Activated CD4-positive, alpha-beta T cell treated with anti-CD3 and anti-CD28 coated beads, Interleukin-10, Interleukin-2, amounts not matched to agents 100 ng/mL and 50 ng/mL, durations not matched to agents 16 hours and 8 hours (primary cell): ENCODE measurements around the gene DDX49.
"Not testable (repeated sequence)": the region's sequence is repeated elsewhere in the genome, so short reads cannot be mapped to it uniquely, and the experiment has no call there.

Experiments
- DNase-seq: peaks from one replicate; pipeline ENCODE4 v3.0.0-alpha.2; 2020

The DDX49 gene

GRCh38 chr19:18895824-18896341 lies 23.6 kb upstream of the DDX49 start, which contains the start of gene CERS1:
CERS1 (minus strand) TSS chr19:18896158; CDS start chr19:18896072, 86 bp downstream.
- no peak for DNase-seq

- DNase-seq, result no peak
Observed at GRCh38 chr19:18896421-18896841, 23.1 kb upstream of the DDX49 start.

GRCh38 chr19:18897094-18898029 lies 22.2 kb upstream of the DDX49 start:
- no peak for DNase-seq

GRCh38 chr19:18898081-18898606 lies 21.4 kb upstream of the DDX49 start:
- DNase-seq, result no peak

GRCh38 chr19:18898607-18899408 lies 20.7 kb upstream of the DDX49 start:
- no peak for DNase-seq

- no peak for DNase-seq
Observed at GRCh38 chr19:18899624-18900560, 19.6 kb upstream of the DDX49 start.

- no peak for DNase-seq
Observed at GRCh38 chr19:18900700-18901481, 18.6 kb upstream of the DDX49 start.

GRCh38 chr19:18901491-18901890 lies 18.0 kb upstream of the DDX49 start:
- DNase-seq, result no peak

GRCh38 chr19:18902519-18902918 lies 17.0 kb upstream of the DDX49 start:
- DNase-seq, result not testable (repeated sequence)

GRCh38 chr19:18903156-18904037 lies 16.1 kb upstream of the DDX49 start:
- DNase-seq, result no peak

- no peak for DNase-seq
Observed at GRCh38 chr19:18904334-18905057, 15.0 kb upstream of the DDX49 start.

GRCh38 chr19:18905058-18905456 lies 14.5 kb upstream of the DDX49 start:
- no peak for DNase-seq

GRCh38 chr19:18905513-18906236 lies 13.8 kb upstream of the DDX49 start:
- DNase-seq, result no peak

- no peak for DNase-seq
Observed at GRCh38 chr19:18906605-18907519, 12.7 kb upstream of the DDX49 start.

- DNase-seq, result no peak
Observed at GRCh38 chr19:18908917-18909619, 10.4 kb upstream of the DDX49 start.

GRCh38 chr19:18910010-18910409 lies 9.5 kb upstream of the DDX49 start:
- no peak for DNase-seq
